ENCODE data around the gene MAN2B2. TPM values are rescaled to one million over a fixed set of nuclear protein-coding genes. Genes with fewer than 3 reads are reported as not detected.

Gene MAN2B2
- total and polyA plus RNA-seq, 9 of the 15 experiments (the other 6 are each of a cell fraction or from before 2014, with no cell fraction given) = 0.21 to 8.8 (median 3.7) TPM

GRCh38 chr4:6574747-6575502, at the start of gene MAN2B2 (continued):
- TF ChIP-seq ZNF740 (CRISPR knock-in tag; IDR thresholded peaks at IDR 0.05) (no peak), ZNF740 (tag; IDR thresholded peaks at IDR 0.05) (no peak), CGGBP1 (CRISPR knock-in tag; IDR thresholded peaks at IDR 0.05) (no peak)

GRCh38 chr4:6525474-6525873, 49.5 kb upstream of the MAN2B2 start:
- Histone ChIP-seq H3K27me3 (ENCODE audit: control insufficient read depth in 2 of 2, insufficient read depth in 2 of 2, low read length in 2 of 2) (peaks cover 32 to 84% of the 10 kb centered on the region in 2 experiments), H3K4me2 (ENCODE audit: insufficient read depth, low read length) (no peak overlapping the region), H3K9me3 (replicated peaks; ENCODE audit: control insufficient read depth, insufficient read depth, low read depth, low read length) (no peaks in the 10 kb centered on the region), H3K4me3 (no peak overlapping the region), H3K9me1 (ENCODE audit: control insufficient read depth, insufficient read depth, low read length) (no peaks in the 10 kb centered on the region), H3K27ac (ENCODE audit: extremely low read depth, low read depth, low read length) (no peak overlapping the region), H2AFZ (ENCODE audit: low read depth, low read length) (no peak overlapping the region), H3K4me1 (replicated peaks in 1 of 2; ENCODE audit: control insufficient read depth in 2 of 2, insufficient read depth in 2 of 2, low read length in 2 of 2) (no peaks in the 10 kb centered on the region; a peak in 2 of 5 replicates), H3K79me2 (ENCODE audit: control insufficient read depth, insufficient read depth, low read length) (no peaks in the 10 kb centered on the region), H3K9ac (ENCODE audit: insufficient read depth in 1 of 2, low read depth in 2 of 2, low read length in 2 of 2) (no peak overlapping the region), H3K36me3 (ENCODE audit: control insufficient read depth, insufficient read depth, low read length) (no peaks in the 10 kb centered on the region), H4K20me1 (replicated peaks; ENCODE audit: control insufficient read depth, insufficient read depth, low read length) (peaks cover 15% of the 10 kb centered on the region)
- FAIRE-seq (no peak), ATAC-seq (no peak), DNase-seq (ENCODE audit: extremely low read depth in 1 of 4, low spot score in 3 of 4) (no peak)
- intact Hi-C loops (cut with micrococcal nuclease) (no loop called here), in situ Hi-C loops (cut with MboI) (no loop called here)
- no TSS peak for BruUV-seq (replicated peaks)
- POLR2A ChIA-PET = interaction anchor here (0.6 kb wide), 1 partner anchor 1554 kb away, joined by 4 read pairs; no protein-coding TSS in a partner anchor
- 1% methylated on average over 9 of the region's 9 CpGs for WGBS (ENCODE audit: insufficient coverage, low coverage, missing lambda C conversion rate)
- CTCF ChIA-PET (ENCODE audit: low intra/inter-chr PET ratio) = no interaction called here
- TF ChIP-seq SP2 (IDR thresholded peaks at IDR 0.05; ENCODE audit: extremely low read depth, low read depth, low read length, poor library complexity, severe bottlenecking) (no peak), ZNF12 (CRISPR knock-in tag; IDR thresholded peaks at IDR 0.05) (no peak), ZNF316 (IDR thresholded peaks at IDR 0.05) (no peak), PCBP1 (IDR thresholded peaks at IDR 0.05; ENCODE audit: low read depth, low read length, poor library complexity, severe bottlenecking) (no peak), XRCC5 (IDR thresholded peaks at IDR 0.05; ENCODE audit: low read depth, low read length) (no peak), ZNF277 (CRISPR knock-in tag; IDR thresholded peaks at IDR 0.05; ENCODE audit: borderline replicate concordance) (no peak), ESRRA (IDR thresholded peaks at IDR 0.05; ENCODE audit: borderline replicate concordance, low read depth) (no peak)

Data from K562 (cell line).